OCI-LY1 (cell line): ENCODE data around the gene ME1.
"Not testable (repeated sequence)": the region's sequence is repeated elsewhere in the genome, so short reads cannot be mapped to it uniquely, and the experiment has no call there.

ENCODE experiments used
- H2AFZ ChIP-seq: fragments of 200-600 bp; sonication (generic), shearing (Covaris generic); 2 replicates; pipeline ENCODE4 v1.6.0; 2014; ENCODE audit warnings: antibody characterized with exemption, mild to moderate bottlenecking, low read length
- H3F3A ChIP-seq: fragments of 200-600 bp; sonication (generic), shearing (Covaris generic); 2 replicates; pipeline ENCODE4 v1.6.0; 2014; ENCODE audit warnings: mild to moderate bottlenecking, antibody characterized with exemption, low read length, moderate library complexity; ENCODE audit not compliant: insufficient read depth
- H3K27ac ChIP-seq: fragments of 200-600 bp; sonication (generic); 2 replicates; pipeline ENCODE4 v1.5.1; 2014; ENCODE audit warnings: low read length, mixed run types, mild to moderate bottlenecking, low read depth; ENCODE audit not compliant: poor library complexity, severe bottlenecking
- H3K27me3 ChIP-seq: fragments of 200-600 bp; sonication (generic); 2 replicates; pipeline ENCODE4 v1.6.0; 2014; ENCODE audit warnings: antibody characterized with exemption, mild to moderate bottlenecking, low read length, moderate library complexity; ENCODE audit not compliant: insufficient read depth
- H3K36me3 ChIP-seq: fragments of 200-600 bp; sonication (generic); 2 replicates; pipeline ENCODE4 v1.6.1; 2014; ENCODE audit warnings: mild to moderate bottlenecking, antibody characterized with exemption, low read length, moderate library complexity, mixed read lengths; ENCODE audit not compliant: insufficient read depth
- H3K4me1 ChIP-seq: fragments of 200-600 bp; sonication (generic); 2 replicates; pipeline ENCODE4 v1.5.1; 2014; ENCODE audit warnings: mild to moderate bottlenecking, low read length, moderate library complexity; ENCODE audit not compliant: insufficient read depth, severe bottlenecking
- H3K4me2 ChIP-seq: fragments of 200-600 bp; sonication (generic), shearing (Covaris generic); 2 replicates; pipeline ENCODE4 v1.6.1; 2014; ENCODE audit warnings: low read length
- H3K4me3 ChIP-seq: fragments of 200-600 bp; sonication (generic); 2 replicates; pipeline ENCODE4 v1.5.1; 2014; ENCODE audit warnings: low read length, low read depth, mild to moderate bottlenecking, mixed read lengths; ENCODE audit not compliant: poor library complexity, severe bottlenecking
- H3K79me2 ChIP-seq: fragments of 200-600 bp; shearing (Covaris generic); 2 replicates; pipeline ENCODE4 v1.6.1; 2016; ENCODE audit warnings: mixed run types, low read length, mixed read lengths; ENCODE audit not compliant: insufficient read depth
- H3K9ac ChIP-seq: fragments of 200-600 bp; sonication (generic), shearing (Covaris generic); 2 replicates; pipeline ENCODE4 v1.6.1; 2014; ENCODE audit warnings: mild to moderate bottlenecking, low read length, mixed read lengths
- H3K9me2 ChIP-seq: fragments of 200-600 bp; sonication (generic), shearing (Covaris generic); 2 replicates; pipeline ENCODE4 v1.6.1; 2014; ENCODE audit warnings: low read depth, mild to moderate bottlenecking, low read length, mixed read lengths
- H3K9me3 ChIP-seq: fragments of 200-600 bp; shearing (Covaris generic); 2 replicates; pipeline ENCODE4 v1.6.1; 2014; ENCODE audit warnings: low read length, mixed read lengths
- H4K20me1 ChIP-seq: fragments of 200-600 bp; sonication (generic), shearing (Covaris generic); 2 replicates; pipeline ENCODE4 v1.6.0; 2016; ENCODE audit warnings: mild to moderate bottlenecking, low read length; ENCODE audit not compliant: insufficient read depth
- EZH2 ChIP-seq: fragments of 200-600 bp; sonication (generic), shearing (Covaris generic); IDR thresholded peaks from 2 replicates; pipeline ENCODE4 v1.8.0; 2017; ENCODE audit warnings: borderline replicate concordance, mixed run types, mild to moderate bottlenecking, antibody characterized with exemption, low read length, moderate library complexity, mixed read lengths
- TF ChIP-seq, protein P1 (sequence below): fragments of 200-600 bp; sonication (generic), shearing (Covaris generic); IDR thresholded peaks from 2 replicates; pipeline ENCODE4 v1.5.1; 2017; ENCODE audit warnings: mild to moderate bottlenecking, antibody characterized with exemption, low read length, moderate library complexity, mixed read lengths

Gene ME1

DNA sequence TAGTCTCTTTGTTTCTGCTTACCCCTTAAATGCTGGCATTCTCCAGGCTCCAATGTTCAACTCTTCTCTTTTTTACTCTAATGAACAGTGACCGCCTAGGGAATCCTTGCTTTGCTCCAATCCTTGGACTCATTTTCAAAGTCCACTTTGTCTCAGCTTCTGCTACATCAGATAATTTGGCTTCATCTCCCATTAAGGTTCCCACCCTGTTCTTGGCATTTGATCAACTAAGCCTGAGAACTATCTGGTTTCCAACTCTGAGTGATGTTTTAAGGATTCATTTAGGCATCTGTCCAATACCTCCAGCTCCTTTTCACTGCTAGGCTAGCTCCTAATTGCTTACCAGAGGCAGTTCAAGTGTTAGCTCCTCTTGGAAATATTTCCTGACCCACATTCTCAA, 64.9 kb downstream of the ME1 start:
- Histone ChIP-seq H3F3A (no peaks in the 10 kb centered on the region), H3K4me3 (no peak overlapping the region), H3K4me2 (no peak overlapping the region), H3K27ac (no peak overlapping the region), H4K20me1 (no peaks in the 10 kb centered on the region), H3K36me3 (no peaks in the 10 kb centered on the region), H3K9ac (no peak overlapping the region), H3K9me3 (no peaks in the 10 kb centered on the region), H3K27me3 (no peaks in the 10 kb centered on the region), H3K4me1 (no peaks in the 10 kb centered on the region), H2AFZ (no peak overlapping the region), H3K9me2 (no peaks in the 10 kb centered on the region), H3K79me2 (no peaks in the 10 kb centered on the region)
- TF ChIP-seq EZH2, result no peak
- TF ChIP-seq, protein P1, sequence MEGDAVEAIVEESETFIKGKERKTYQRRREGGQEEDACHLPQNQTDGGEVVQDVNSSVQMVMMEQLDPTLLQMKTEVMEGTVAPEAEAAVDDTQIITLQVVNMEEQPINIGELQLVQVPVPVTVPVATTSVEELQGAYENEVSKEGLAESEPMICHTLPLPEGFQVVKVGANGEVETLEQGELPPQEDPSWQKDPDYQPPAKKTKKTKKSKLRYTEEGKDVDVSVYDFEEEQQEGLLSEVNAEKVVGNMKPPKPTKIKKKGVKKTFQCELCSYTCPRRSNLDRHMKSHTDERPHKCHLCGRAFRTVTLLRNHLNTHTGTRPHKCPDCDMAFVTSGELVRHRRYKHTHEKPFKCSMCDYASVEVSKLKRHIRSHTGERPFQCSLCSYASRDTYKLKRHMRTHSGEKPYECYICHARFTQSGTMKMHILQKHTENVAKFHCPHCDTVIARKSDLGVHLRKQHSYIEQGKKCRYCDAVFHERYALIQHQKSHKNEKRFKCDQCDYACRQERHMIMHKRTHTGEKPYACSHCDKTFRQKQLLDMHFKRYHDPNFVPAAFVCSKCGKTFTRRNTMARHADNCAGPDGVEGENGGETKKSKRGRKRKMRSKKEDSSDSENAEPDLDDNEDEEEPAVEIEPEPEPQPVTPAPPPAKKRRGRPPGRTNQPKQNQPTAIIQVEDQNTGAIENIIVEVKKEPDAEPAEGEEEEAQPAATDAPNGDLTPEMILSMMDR, result no peak

DNA sequence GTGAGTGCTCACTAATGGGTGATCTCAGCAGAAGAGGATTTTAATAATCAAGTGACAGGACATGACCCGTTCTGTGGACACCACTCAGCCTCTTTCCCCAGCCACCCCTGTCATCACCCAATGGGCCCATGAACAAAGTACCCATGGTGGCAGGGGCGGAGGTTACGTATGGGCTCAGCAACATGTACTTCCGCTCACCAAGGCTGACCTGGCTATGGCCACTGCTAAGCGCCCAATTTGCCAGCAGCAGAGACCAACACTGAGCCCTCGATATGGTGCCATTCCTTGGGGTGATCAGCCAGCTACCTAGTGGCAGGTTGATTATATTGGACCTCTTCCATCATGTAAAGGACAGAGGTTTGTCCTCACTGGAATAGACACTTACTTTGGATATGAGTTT, 68.5 kb downstream of the ME1 start:
- not testable (repeated sequence) for H3K79me2 ChIP-seq, H3K4me1 ChIP-seq, H3K4me2 ChIP-seq, H3K9ac ChIP-seq, H3K36me3 ChIP-seq, H4K20me1 ChIP-seq, H3K9me3 ChIP-seq, H3K27ac ChIP-seq, H3F3A ChIP-seq, H3K4me3 ChIP-seq, H3K27me3 ChIP-seq, H2AFZ ChIP-seq, H3K9me2 ChIP-seq

DNA sequence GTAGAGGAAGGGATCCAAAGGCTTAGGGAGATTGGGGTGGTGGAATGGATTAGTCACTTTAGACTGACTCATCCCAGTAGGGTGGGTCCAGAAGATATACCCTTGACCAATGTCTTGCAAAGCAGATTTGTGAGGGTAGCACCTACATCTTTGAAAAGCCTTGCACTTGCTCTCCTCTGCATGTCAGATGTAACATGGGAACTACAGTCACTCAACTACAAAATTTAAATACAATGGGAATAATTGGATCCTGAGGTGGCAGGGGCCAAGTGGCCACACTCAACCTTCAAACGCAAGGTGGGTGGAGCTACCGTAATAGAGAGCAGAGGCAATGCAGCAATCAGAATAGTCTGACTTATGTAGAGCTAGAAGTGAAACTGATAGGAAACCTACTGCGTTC, 71.2 kb downstream of the ME1 start:
- no peaks in the 10 kb centered on the region for H3K9me2 ChIP-seq
- TF ChIP-seq, protein P1, result no peak
- no peak for TF ChIP-seq EZH2
- H4K20me1 ChIP-seq, result no peaks in the 10 kb centered on the region
- no peaks in the 10 kb centered on the region for H3K36me3 ChIP-seq
- H3K27ac ChIP-seq, result no peak overlapping the region
- H2AFZ ChIP-seq, result no peak overlapping the region
- H3K9me3 ChIP-seq, result no peaks in the 10 kb centered on the region
- H3K9ac ChIP-seq, result no peak overlapping the region
- no peaks in the 10 kb centered on the region for H3K4me1 ChIP-seq
- H3K4me2 ChIP-seq, result no peak overlapping the region
- no peaks in the 10 kb centered on the region for H3F3A ChIP-seq
- H3K27me3 ChIP-seq, result no peaks in the 10 kb centered on the region
- H3K79me2 ChIP-seq, result no peaks in the 10 kb centered on the region
- H3K4me3 ChIP-seq, result no peak overlapping the region

DNA sequence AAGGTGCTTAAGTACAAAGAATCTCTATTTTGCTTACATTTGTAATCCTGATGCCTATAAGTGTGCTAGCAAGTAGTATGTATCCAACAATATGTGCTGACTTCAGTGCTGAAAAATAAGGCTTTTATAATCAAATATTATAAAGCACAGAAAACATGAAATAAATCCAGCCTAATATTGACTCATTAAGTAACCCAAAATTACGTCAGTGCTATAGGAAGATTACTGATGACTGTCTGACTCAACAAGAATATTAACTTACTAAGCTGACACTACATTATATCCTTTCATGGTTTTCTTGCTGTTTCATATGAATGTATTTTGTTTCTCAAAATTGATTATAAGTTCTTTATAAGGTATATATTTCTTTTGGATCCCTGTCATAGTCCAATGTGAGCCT, 76.1 kb downstream of the ME1 start:
- H3K27me3 ChIP-seq, result no peaks in the 10 kb centered on the region
- no peak overlapping the region for H3K9ac ChIP-seq
- TF ChIP-seq EZH2, result no peak
- TF ChIP-seq, protein P1, result no peak
- H3K79me2 ChIP-seq, result no peaks in the 10 kb centered on the region
- H3K36me3 ChIP-seq, result no peaks in the 10 kb centered on the region
- no peaks in the 10 kb centered on the region for H3K4me1 ChIP-seq
- H3K9me2 ChIP-seq, result no peaks in the 10 kb centered on the region
- H2AFZ ChIP-seq, result no peak overlapping the region
- H3K27ac ChIP-seq, result no peak overlapping the region
- no peak overlapping the region for H3K4me3 ChIP-seq
- no peak overlapping the region for H3K4me2 ChIP-seq
- H3K9me3 ChIP-seq, result no peaks in the 10 kb centered on the region
- no peaks in the 10 kb centered on the region for H4K20me1 ChIP-seq
- H3F3A ChIP-seq, result no peaks in the 10 kb centered on the region
